ENCODE data around the gene TLR8.

The TLR8 gene

GRCh38 chrX:12965131-12965940 is 58.9 kb downstream of the TLR8 start:
- no peak for DNase-seq

- DNase-seq: no peak
Measured at GRCh38 chrX:12966151-12966550, 59.7 kb downstream of the TLR8 start.

- no peak for DNase-seq
Measured at GRCh38 chrX:12967711-12968465, 61.5 kb downstream of the TLR8 start.

DNA sequence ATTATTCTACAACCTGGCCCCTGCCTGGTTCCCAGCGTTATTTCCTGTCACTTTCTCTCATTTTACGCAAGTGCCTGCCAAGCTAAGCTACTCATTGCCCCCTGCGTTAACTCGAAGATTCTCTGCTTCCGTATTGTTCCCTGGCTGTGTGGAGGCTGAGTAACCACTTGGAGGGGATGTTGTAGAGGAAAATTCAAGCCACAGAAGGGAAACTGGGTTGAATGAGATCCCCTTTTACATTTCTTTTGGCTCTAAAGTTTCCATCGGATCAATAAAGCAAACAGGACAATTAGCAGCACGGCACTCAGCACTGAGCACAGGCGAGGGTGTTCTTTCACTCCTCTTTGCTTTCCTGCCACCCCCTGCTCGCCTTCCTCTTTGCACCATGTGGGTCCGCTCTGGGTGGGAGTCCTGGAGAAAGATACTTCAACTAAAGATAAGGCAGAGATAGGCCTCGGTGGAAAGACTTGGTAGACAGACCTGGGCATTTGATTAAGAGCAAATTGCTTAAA is 64.3 kb downstream of the TLR8 start:
- peak in 32 of 58 donors; percentile 0 to 63 (median 15) for DNase-seq

DNA sequence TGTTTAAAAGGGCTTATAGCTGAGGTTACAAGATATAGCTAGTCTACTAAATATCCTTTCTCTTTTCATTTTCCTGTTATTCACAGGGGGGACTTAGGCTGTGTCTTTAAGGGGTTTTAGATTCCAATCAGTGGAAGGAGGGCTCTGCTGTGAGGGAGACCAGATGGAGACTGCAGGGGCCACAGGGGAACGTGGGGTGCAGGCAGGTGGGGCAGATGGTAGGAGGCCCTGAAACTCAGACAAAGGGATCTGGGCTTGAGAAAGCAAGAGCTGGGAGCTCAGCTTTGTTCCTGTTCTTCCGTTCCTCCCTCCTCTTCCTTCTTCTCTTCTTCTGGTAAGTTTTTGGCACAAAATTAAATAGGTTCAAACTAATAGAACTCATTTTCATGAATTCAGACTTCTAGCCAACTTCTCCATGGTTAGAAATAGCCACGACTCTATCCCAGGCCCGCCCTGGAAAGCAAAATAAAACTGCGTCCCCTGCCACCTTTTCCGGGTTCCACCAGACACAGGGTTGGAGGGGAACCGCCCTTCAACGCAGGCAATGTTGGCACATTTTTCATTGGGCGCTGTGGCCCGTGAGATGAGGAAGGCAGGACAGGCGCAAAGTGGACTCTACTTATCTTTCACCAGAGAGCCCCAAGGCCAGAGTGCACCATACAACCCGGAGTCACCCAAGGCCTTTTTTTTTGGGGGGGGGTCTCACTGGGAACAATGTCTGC is 65.0 kb downstream of the TLR8 start:
- DNase-seq: peak in 9 of 58 donors; percentile 0 to 18 (median 3)

- DNase-seq: no peak
Measured at GRCh38 chrX:12972243-12972642, 65.8 kb downstream of the TLR8 start.

All from anterior cingulate cortex (tissue), 58 donors.